PC-9 (cell line): ENCODE results near the gene KLRF1.

Experiments
- EZH2 ChIP-seq: fragments of 200-600 bp; sonication (generic); IDR thresholded peaks from 2 replicates; pipeline ENCODE4 v1.8.0; 2017; ENCODE audit warnings: antibody characterized with exemption, low read depth
- TF ChIP-seq, protein P1 (sequence below): fragments of 200-600 bp; sonication (generic); conservative IDR thresholded peaks from 2 replicates; pipeline ENCODE4 v1.6.1; 2017; ENCODE audit warnings: mixed run types, antibody characterized with exemption, mild to moderate bottlenecking, moderate library complexity

- TF ChIP-seq EZH2 = no peak
- TF ChIP-seq, protein P1, sequence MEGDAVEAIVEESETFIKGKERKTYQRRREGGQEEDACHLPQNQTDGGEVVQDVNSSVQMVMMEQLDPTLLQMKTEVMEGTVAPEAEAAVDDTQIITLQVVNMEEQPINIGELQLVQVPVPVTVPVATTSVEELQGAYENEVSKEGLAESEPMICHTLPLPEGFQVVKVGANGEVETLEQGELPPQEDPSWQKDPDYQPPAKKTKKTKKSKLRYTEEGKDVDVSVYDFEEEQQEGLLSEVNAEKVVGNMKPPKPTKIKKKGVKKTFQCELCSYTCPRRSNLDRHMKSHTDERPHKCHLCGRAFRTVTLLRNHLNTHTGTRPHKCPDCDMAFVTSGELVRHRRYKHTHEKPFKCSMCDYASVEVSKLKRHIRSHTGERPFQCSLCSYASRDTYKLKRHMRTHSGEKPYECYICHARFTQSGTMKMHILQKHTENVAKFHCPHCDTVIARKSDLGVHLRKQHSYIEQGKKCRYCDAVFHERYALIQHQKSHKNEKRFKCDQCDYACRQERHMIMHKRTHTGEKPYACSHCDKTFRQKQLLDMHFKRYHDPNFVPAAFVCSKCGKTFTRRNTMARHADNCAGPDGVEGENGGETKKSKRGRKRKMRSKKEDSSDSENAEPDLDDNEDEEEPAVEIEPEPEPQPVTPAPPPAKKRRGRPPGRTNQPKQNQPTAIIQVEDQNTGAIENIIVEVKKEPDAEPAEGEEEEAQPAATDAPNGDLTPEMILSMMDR = no peak
Observed at GRCh38 chr12:9809338-9809737, 17.9 kb upstream of the KLRF1 start.
